ENCODE data around the gene PPM1L. TPM values are rescaled to one million over a fixed set of nuclear protein-coding genes. Genes with fewer than 3 reads are reported as not detected.

Gene PPM1L
- total RNA-seq, 1 donor from 2014 or later, result 14.1 TPM

DNA sequence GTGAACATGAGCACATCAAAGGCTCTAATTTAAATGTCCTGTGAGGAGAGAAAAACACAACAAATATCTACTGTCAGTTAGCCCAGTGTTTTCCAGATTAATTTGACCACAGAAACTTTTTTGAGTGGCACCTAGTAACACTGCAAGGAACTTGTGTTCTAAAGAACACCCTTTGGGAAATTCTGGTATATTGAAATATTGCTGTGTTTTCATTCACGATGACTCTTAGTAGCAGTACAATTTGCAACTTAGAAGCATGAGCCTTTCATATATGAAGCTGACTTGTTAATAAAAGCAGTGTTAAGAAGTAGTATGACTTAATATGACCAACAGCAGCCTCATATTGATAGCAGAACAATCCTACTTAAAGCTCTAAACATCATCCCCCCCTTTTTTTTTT lies 317.1 kb downstream of the PPM1L start:
- Histone ChIP-seq H3K4me3 (ENCODE audit: low read length in 3 of 3) (no peak overlapping the region), H3K4me1 (ENCODE audit: control insufficient read depth in 3 of 3, insufficient read depth in 3 of 3, low read length in 3 of 3) (peaks cover 0 to 3% (median 0%) of the 10 kb centered on the region in 3 donors), H3K27ac (ENCODE audit: low read depth, low read length) (no peak overlapping the region), H3K27me3 (ENCODE audit: control insufficient read depth in 3 of 3, insufficient read depth in 3 of 3, low read length in 3 of 3) (no peaks in the 10 kb centered on the region), H3K36me3 (ENCODE audit: control insufficient read depth in 3 of 3, insufficient read depth in 3 of 3, low read length in 3 of 3) (peaks cover 4 to 10% (median 9%) of the 10 kb centered on the region in 3 donors), H3K9me3 (ENCODE audit: control insufficient read depth in 3 of 3, low read length in 3 of 3) (no peaks in the 10 kb centered on the region), H3K9ac (ENCODE audit: low read depth in 1 of 3, low read length in 3 of 3) (no peak overlapping the region)

GRCh38 chr3:161081633-161082032 lies 325.6 kb downstream of the PPM1L start:
- no peaks in the 10 kb centered on the region for H3K9me3 ChIP-seq (ENCODE audit: control insufficient read depth in 3 of 3, low read length in 3 of 3)
- H3K4me1 ChIP-seq (ENCODE audit: control insufficient read depth in 3 of 3, insufficient read depth in 3 of 3, low read length in 3 of 3), result peaks cover 0 to 3% (median 0%) of the 10 kb centered on the region in 3 donors
- H3K4me3 ChIP-seq (ENCODE audit: low read length in 3 of 3), result no peak overlapping the region
- H3K27ac ChIP-seq (ENCODE audit: low read depth, low read length), result no peak overlapping the region
- no peaks in the 10 kb centered on the region for H3K27me3 ChIP-seq (ENCODE audit: control insufficient read depth in 3 of 3, insufficient read depth in 3 of 3, low read length in 3 of 3)
- H3K36me3 ChIP-seq (ENCODE audit: control insufficient read depth in 3 of 3, insufficient read depth in 3 of 3, low read length in 3 of 3), result peaks cover 0 to 4% (median 0%) of the 10 kb centered on the region in 3 donors
- no peak overlapping the region for H3K9ac ChIP-seq (ENCODE audit: low read depth in 1 of 3, low read length in 3 of 3)

- no peak overlapping the region for H3K9ac ChIP-seq (ENCODE audit: low read depth in 1 of 3, low read length in 3 of 3)
- no peaks in the 10 kb centered on the region for H3K27me3 ChIP-seq (ENCODE audit: control insufficient read depth in 3 of 3, insufficient read depth in 3 of 3, low read length in 3 of 3)
- H3K27ac ChIP-seq (ENCODE audit: low read depth, low read length), result no peak overlapping the region
- no peak overlapping the region for H3K4me3 ChIP-seq (ENCODE audit: low read length in 3 of 3)
- H3K4me1 ChIP-seq (ENCODE audit: control insufficient read depth in 3 of 3, insufficient read depth in 3 of 3, low read length in 3 of 3), result peaks cover 0 to 3% (median 0%) of the 10 kb centered on the region in 3 donors
- H3K36me3 ChIP-seq (ENCODE audit: control insufficient read depth in 3 of 3, insufficient read depth in 3 of 3, low read length in 3 of 3), result peaks cover 0 to 4% (median 0%) of the 10 kb centered on the region in 3 donors
- no peaks in the 10 kb centered on the region for H3K9me3 ChIP-seq (ENCODE audit: control insufficient read depth in 3 of 3, low read length in 3 of 3)
These were observed 326.0 kb downstream of the PPM1L start for GRCh38 chr3:161082063-161082462.

GRCh38 chr3:161083131-161083530 lies 327.1 kb downstream of the PPM1L start:
- Histone ChIP-seq H3K9ac (ENCODE audit: low read depth in 1 of 3, low read length in 3 of 3) (no peak overlapping the region), H3K4me1 (ENCODE audit: control insufficient read depth in 3 of 3, insufficient read depth in 3 of 3, low read length in 3 of 3) (peaks cover 0 to 3% (median 0%) of the 10 kb centered on the region in 3 donors), H3K4me3 (ENCODE audit: low read length in 3 of 3) (no peak overlapping the region), H3K27me3 (ENCODE audit: control insufficient read depth in 3 of 3, insufficient read depth in 3 of 3, low read length in 3 of 3) (no peaks in the 10 kb centered on the region), H3K36me3 (ENCODE audit: control insufficient read depth in 3 of 3, insufficient read depth in 3 of 3, low read length in 3 of 3) (peaks cover 0 to 4% (median 0%) of the 10 kb centered on the region in 3 donors), H3K9me3 (ENCODE audit: control insufficient read depth in 3 of 3, low read length in 3 of 3) (no peaks in the 10 kb centered on the region), H3K27ac (ENCODE audit: low read depth, low read length) (no peak overlapping the region)

GRCh38 chr3:161084277-161084676 lies 328.2 kb downstream of the PPM1L start:
- Histone ChIP-seq H3K9ac (ENCODE audit: low read depth in 1 of 3, low read length in 3 of 3) (no peak overlapping the region), H3K27me3 (ENCODE audit: control insufficient read depth in 3 of 3, insufficient read depth in 3 of 3, low read length in 3 of 3) (no peaks in the 10 kb centered on the region), H3K4me3 (ENCODE audit: low read length in 3 of 3) (no peak overlapping the region), H3K4me1 (ENCODE audit: control insufficient read depth in 3 of 3, insufficient read depth in 3 of 3, low read length in 3 of 3) (peaks cover 0 to 3% (median 0%) of the 10 kb centered on the region in 3 donors), H3K9me3 (ENCODE audit: control insufficient read depth in 3 of 3, low read length in 3 of 3) (no peaks in the 10 kb centered on the region), H3K36me3 (ENCODE audit: control insufficient read depth in 3 of 3, insufficient read depth in 3 of 3, low read length in 3 of 3) (peaks cover 0 to 4% (median 0%) of the 10 kb centered on the region in 3 donors), H3K27ac (ENCODE audit: low read depth, low read length) (no peak overlapping the region)

- no peak overlapping the region for H3K27ac ChIP-seq (ENCODE audit: low read depth, low read length)
- no peak overlapping the region for H3K9ac ChIP-seq (ENCODE audit: low read depth in 1 of 3, low read length in 3 of 3)
- no peak overlapping the region for H3K4me3 ChIP-seq (ENCODE audit: low read length in 3 of 3)
- H3K9me3 ChIP-seq (ENCODE audit: control insufficient read depth in 3 of 3, low read length in 3 of 3), result no peaks in the 10 kb centered on the region
- no peaks in the 10 kb centered on the region for H3K27me3 ChIP-seq (ENCODE audit: control insufficient read depth in 3 of 3, insufficient read depth in 3 of 3, low read length in 3 of 3)
- no peaks in the 10 kb centered on the region for H3K36me3 ChIP-seq (ENCODE audit: control insufficient read depth in 3 of 3, insufficient read depth in 3 of 3, low read length in 3 of 3)
- H3K4me1 ChIP-seq (ENCODE audit: control insufficient read depth in 3 of 3, insufficient read depth in 3 of 3, low read length in 3 of 3), result no peaks in the 10 kb centered on the region
These were observed 337.9 kb downstream of the PPM1L start for GRCh38 chr3:161093895-161094294.

DNA sequence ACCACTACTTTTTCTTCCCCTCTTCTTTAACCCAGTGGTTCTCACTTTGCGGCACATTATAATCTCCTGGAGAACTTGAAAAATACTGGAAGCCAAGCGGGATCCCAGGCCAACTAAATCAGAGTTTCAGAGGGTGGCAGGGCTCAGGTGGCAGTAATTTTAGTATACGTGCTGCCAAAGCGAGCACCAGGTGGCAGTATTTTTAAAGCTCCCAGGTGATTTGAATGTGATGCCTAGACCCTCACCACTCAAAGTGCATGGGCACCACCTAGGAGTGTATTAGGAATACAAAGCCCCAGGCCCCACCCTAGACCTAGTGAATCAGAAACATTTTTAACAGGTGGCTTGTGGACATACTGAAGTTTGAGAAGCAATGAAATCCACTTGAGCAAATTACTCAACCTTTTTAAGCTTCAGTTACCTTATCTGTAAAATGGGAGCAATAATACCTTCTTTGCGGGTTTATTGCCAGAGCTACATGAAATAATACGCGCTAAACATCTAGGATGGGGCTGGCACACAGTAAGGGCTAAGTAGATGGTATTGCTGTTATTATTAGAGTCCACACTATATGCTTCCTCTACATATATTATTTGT lies 340.8 kb downstream of the PPM1L start:
- H3K4me3 ChIP-seq (ENCODE audit: low read length in 3 of 3), result no peak overlapping the region
- no peak overlapping the region for H3K9ac ChIP-seq (ENCODE audit: low read depth in 1 of 3, low read length in 3 of 3)
- no peak overlapping the region for H3K27ac ChIP-seq (ENCODE audit: low read depth, low read length)
- H3K36me3 ChIP-seq (ENCODE audit: control insufficient read depth in 3 of 3, insufficient read depth in 3 of 3, low read length in 3 of 3), result peaks cover 0 to 2% (median 0%) of the 10 kb centered on the region in 3 donors
- no peaks in the 10 kb centered on the region for H3K9me3 ChIP-seq (ENCODE audit: control insufficient read depth in 3 of 3, low read length in 3 of 3)
- H3K4me1 ChIP-seq (ENCODE audit: control insufficient read depth in 3 of 3, insufficient read depth in 3 of 3, low read length in 3 of 3), result no peaks in the 10 kb centered on the region
- H3K27me3 ChIP-seq (ENCODE audit: control insufficient read depth in 3 of 3, insufficient read depth in 3 of 3, low read length in 3 of 3), result no peaks in the 10 kb centered on the region

DNA sequence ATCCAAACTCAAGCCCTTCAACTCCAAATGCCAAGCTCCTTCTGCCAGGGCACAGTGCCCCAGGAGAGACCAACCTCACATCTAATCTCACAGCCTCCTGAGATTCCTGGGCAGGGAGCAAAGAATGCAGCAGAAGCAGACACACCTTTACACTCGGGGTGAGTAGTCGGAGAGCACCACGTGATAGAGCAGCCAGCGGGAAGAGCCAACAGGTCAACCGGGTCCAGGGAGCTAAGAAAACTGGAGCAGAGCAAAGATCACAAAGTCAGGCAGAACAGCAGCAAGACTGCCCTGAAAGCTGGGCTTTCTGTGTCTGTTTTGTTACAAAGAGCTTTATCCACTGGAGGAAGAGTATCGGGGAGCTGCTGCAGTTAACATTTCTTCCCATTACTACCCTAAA lies 345.0 kb downstream of the PPM1L start:
- H3K9me3 ChIP-seq (ENCODE audit: control insufficient read depth in 3 of 3, low read length in 3 of 3), result no peaks in the 10 kb centered on the region
- H3K4me3 ChIP-seq (ENCODE audit: low read length in 3 of 3), result no peak overlapping the region
- peaks cover 2 to 13% (median 4%) of the 10 kb centered on the region in 3 donors for H3K4me1 ChIP-seq (ENCODE audit: control insufficient read depth in 3 of 3, insufficient read depth in 3 of 3, low read length in 3 of 3)
- H3K36me3 ChIP-seq (ENCODE audit: control insufficient read depth in 3 of 3, insufficient read depth in 3 of 3, low read length in 3 of 3), result peaks cover 0 to 2% (median 0%) of the 10 kb centered on the region in 3 donors
- H3K9ac ChIP-seq (ENCODE audit: low read depth in 1 of 3, low read length in 3 of 3), result no peak overlapping the region
- peaks cover 0 to 6% (median 3%) of the 10 kb centered on the region in 3 donors for H3K27me3 ChIP-seq (ENCODE audit: control insufficient read depth in 3 of 3, insufficient read depth in 3 of 3, low read length in 3 of 3)
- no peak overlapping the region for H3K27ac ChIP-seq (ENCODE audit: low read depth, low read length)

GRCh38 chr3:161101609-161102008 lies 345.6 kb downstream of the PPM1L start:
- Histone ChIP-seq H3K9ac (ENCODE audit: low read depth in 1 of 3, low read length in 3 of 3) (no peak overlapping the region), H3K27me3 (ENCODE audit: control insufficient read depth in 3 of 3, insufficient read depth in 3 of 3, low read length in 3 of 3) (peaks cover 0 to 6% (median 3%) of the 10 kb centered on the region in 3 donors), H3K27ac (ENCODE audit: low read depth, low read length) (no peak overlapping the region), H3K36me3 (ENCODE audit: control insufficient read depth in 3 of 3, insufficient read depth in 3 of 3, low read length in 3 of 3) (peaks cover 0 to 2% (median 0%) of the 10 kb centered on the region in 3 donors), H3K4me1 (ENCODE audit: control insufficient read depth in 3 of 3, insufficient read depth in 3 of 3, low read length in 3 of 3) (peaks cover 2 to 13% (median 4%) of the 10 kb centered on the region in 3 donors), H3K9me3 (ENCODE audit: control insufficient read depth in 3 of 3, low read length in 3 of 3) (no peaks in the 10 kb centered on the region), H3K4me3 (ENCODE audit: low read length in 3 of 3) (no peak overlapping the region)

GRCh38 chr3:161103776-161104385 lies 347.9 kb downstream of the PPM1L start:
- H3K36me3 ChIP-seq (ENCODE audit: control insufficient read depth in 3 of 3, insufficient read depth in 3 of 3, low read length in 3 of 3), result peaks cover 0 to 2% (median 0%) of the 10 kb centered on the region in 3 donors
- no peak overlapping the region for H3K27ac ChIP-seq (ENCODE audit: low read depth, low read length)
- H3K9ac ChIP-seq (ENCODE audit: low read depth in 1 of 3, low read length in 3 of 3), result peak overlapping the region in 1 of 3 donors; percentile 80
- H3K4me1 ChIP-seq (ENCODE audit: control insufficient read depth in 3 of 3, insufficient read depth in 3 of 3, low read length in 3 of 3), result peaks cover 2 to 13% (median 4%) of the 10 kb centered on the region in 3 donors
- no peaks in the 10 kb centered on the region for H3K9me3 ChIP-seq (ENCODE audit: control insufficient read depth in 3 of 3, low read length in 3 of 3)
- H3K4me3 ChIP-seq (ENCODE audit: low read length in 3 of 3), result peak overlapping the region; percentile 77 to 83 (median 80)
- peaks cover 0 to 6% (median 3%) of the 10 kb centered on the region in 3 donors for H3K27me3 ChIP-seq (ENCODE audit: control insufficient read depth in 3 of 3, insufficient read depth in 3 of 3, low read length in 3 of 3)
